IMR-90 (cell line): ENCODE data around the gene ZNF267. TPM values are rescaled to one million over a fixed set of nuclear protein-coding genes. Genes with fewer than 3 reads are reported as not detected.
"Not testable (repeated sequence)": the region's sequence is repeated elsewhere in the genome, so short reads cannot be mapped to it uniquely, and the experiment has no call there.

Source experiments
- ATAC-seq: fragments of 200-7000 bp; cut with Tn5 transposase; 2 replicates; pipeline ENCODE4 v1.9.1; 2020; ENCODE audit warnings: low read depth, mild to moderate bottlenecking, moderate library complexity
- BruUV-seq: library from RNA; stranded (reverse); fragments of 400-500 nt; replicated peaks from 2 replicates; lab custom pipeline; 2021; lab: Mats Ljungman, UMichigan
- CTCF ChIA-PET: fragments of 300-600 bp; formaldehyde crosslinking; extraction: SDS; loops from one replicate; lab custom pipeline; 2021; ENCODE audit warnings: antibody characterized with exemption; lab: Yijun Ruan, JAX
- POLR2A ChIA-PET: fragments of 300-600 bp; sonication (Branson Sonifier 250); formaldehyde crosslinking; loops from one replicate; lab custom pipeline; 2022; ENCODE audit warnings: antibody characterized with exemption; ENCODE audit not compliant: unreplicated experiment; lab: Charles Lee
- DNase-seq: peaks from one replicate; pipeline ENCODE4 v3.0.0; 2013
- H2AFZ ChIP-seq: replicated peaks from 2 replicates; pipeline ENCODE3; 2013; ENCODE audit warnings: low read length, mild to moderate bottlenecking; ENCODE audit not compliant: poor library complexity
- H2AK5ac ChIP-seq: 2 replicates; pipeline ENCODE4 v1.6.1; 2013; ENCODE audit warnings: low read depth, low read length, inconsistent platforms
- H2AK9ac ChIP-seq: replicated peaks from 2 replicates; pipeline ENCODE3; 2013; ENCODE audit warnings: mild to moderate bottlenecking, low read depth, low read length, moderate library complexity; ENCODE audit not compliant: poor library complexity
- H2BK120ac ChIP-seq: 2 replicates; pipeline ENCODE4 v1.6.1; 2013; ENCODE audit warnings: low read depth, low read length, inconsistent platforms
- H2BK15ac ChIP-seq: 3 replicates; pipeline ENCODE4 v1.6.1; 2013; ENCODE audit warnings: low read depth, low read length, inconsistent platforms
- H2BK20ac ChIP-seq: 2 replicates; pipeline ENCODE4 v1.6.1; 2013; ENCODE audit warnings: low read depth, mild to moderate bottlenecking, inconsistent platforms, low read length, moderate library complexity
- H2BK5ac ChIP-seq: 2 replicates; pipeline ENCODE4 v1.6.1; 2013; ENCODE audit warnings: mild to moderate bottlenecking, low read depth, low read length, inconsistent platforms; ENCODE audit not compliant: poor library complexity, severe bottlenecking
- H3K14ac ChIP-seq: replicated peaks from 2 replicates; pipeline ENCODE4 v1.6.1; 2013; ENCODE audit warnings: low read depth, low read length, inconsistent platforms
- H3K18ac ChIP-seq: 2 replicates; pipeline ENCODE4 v1.6.1; 2013; ENCODE audit warnings: low read depth, low read length, control low read depth
- H3K23ac ChIP-seq: 2 replicates; pipeline ENCODE4 v1.6.1; 2013; ENCODE audit warnings: low read depth, low read length, inconsistent platforms
- H3K27ac ChIP-seq: 2 replicates; pipeline ENCODE4 v1.5.1; 2013; ENCODE audit warnings: mild to moderate bottlenecking, control low read depth, low read length; ENCODE audit not compliant: insufficient read depth
- H3K27me3 ChIP-seq: 2 replicates; pipeline ENCODE4 v1.6.1; 2013; ENCODE audit warnings: low read length; ENCODE audit not compliant: control insufficient read depth, insufficient read depth
- H3K36me3 ChIP-seq: 2 replicates; pipeline ENCODE4 v1.6.1; 2013; ENCODE audit warnings: low read length, mixed read lengths; ENCODE audit not compliant: control insufficient read depth, insufficient read depth
- H3K4ac ChIP-seq: 2 replicates; pipeline ENCODE4 v1.6.1; 2013; ENCODE audit warnings: low read depth, low read length, inconsistent platforms
- H3K4me1 ChIP-seq: 2 replicates; pipeline ENCODE4 v1.6.1; 2013; ENCODE audit warnings: low read length, mixed read lengths; ENCODE audit not compliant: control insufficient read depth, insufficient read depth
- H3K4me2 ChIP-seq: 2 replicates; pipeline ENCODE4 v1.6.1; 2013; ENCODE audit warnings: low read depth, mild to moderate bottlenecking, control low read depth, low read length, moderate library complexity
- H3K4me3 ChIP-seq: 2 replicates; pipeline ENCODE4 v1.5.1; 2013; ENCODE audit warnings: low read depth, mild to moderate bottlenecking, control low read depth, low read length, moderate library complexity; ENCODE audit not compliant: insufficient read depth
- H3K56ac ChIP-seq: 2 replicates; pipeline ENCODE4 v1.6.1; 2013; ENCODE audit warnings: low read length, inconsistent platforms; ENCODE audit not compliant: insufficient read depth; ENCODE audit errors: extremely low read depth
- H3K79me1 ChIP-seq, 2 experiments: 2 replicates each; pipeline ENCODE4 v1.6.1; 2013; ENCODE audit warnings: low read length in 2 of 2, inconsistent platforms in 1 of 2, low read depth in 1 of 2
- H3K9ac ChIP-seq: 2 replicates; pipeline ENCODE4 v1.6.1; 2013; ENCODE audit warnings: low read depth, low read length, control low read depth
- H3K9me1 ChIP-seq: 2 replicates; pipeline ENCODE4 v1.6.1; 2013; ENCODE audit warnings: low read length, inconsistent platforms; ENCODE audit not compliant: insufficient read depth
- H3K9me3 ChIP-seq: 2 replicates; pipeline ENCODE4 v1.6.1; 2013; ENCODE audit warnings: low read length; ENCODE audit not compliant: control insufficient read depth, insufficient read depth
- H4K20me1 ChIP-seq: 2 replicates; pipeline ENCODE4 v1.6.1; 2013; ENCODE audit warnings: low read length, inconsistent platforms; ENCODE audit not compliant: insufficient read depth
- H4K5ac ChIP-seq: 2 replicates; pipeline ENCODE4 v1.6.1; 2013; ENCODE audit warnings: mild to moderate bottlenecking, low read depth, low read length, control low read depth
- H4K8ac ChIP-seq, 2 experiments: 2 replicates each; pipeline ENCODE4 v1.6.1; 2013; ENCODE audit warnings: low read depth in 2 of 2, low read length in 2 of 2, control low read depth in 1 of 2, inconsistent platforms in 1 of 2
- H4K91ac ChIP-seq: 2 replicates; pipeline ENCODE4 v1.6.1; 2013; ENCODE audit warnings: low read depth, low read length, inconsistent platforms; ENCODE audit not compliant: insufficient read depth
- WGBS, 2 experiments: methylation state at CpG; one replicate each; pipeline versions ENCODE4 v1.1.5 to v1.1.7; 2013; ENCODE audit warnings: missing lambda C conversion rate in 2 of 2; ENCODE audit not compliant: insufficient read length in 1 of 2; ENCODE audit errors: extremely low coverage in 2 of 2; 5-methylcytosine and 5-hydroxymethylcytosine counted together
- dilution Hi-C: fragments of 300-500 bp; cut with HindIII; formaldehyde crosslinking; loops from one replicate; pipeline ENCODE4 v1.14.3; 2018; ENCODE audit warnings: low sequenced_read_pairs; ENCODE audit not compliant: unreplicated experiment
- in situ Hi-C: fragments of 300-500 bp; cut with MboI; formaldehyde crosslinking; loops from 3 replicates; pipeline ENCODE4 v1.14.3; 2019; ENCODE audit warnings: low sequenced_read_pairs, inconsistent platforms, mixed read lengths
- intact Hi-C: fragments of 100-400 bp; cut with micrococcal nuclease; formaldehyde crosslinking; loops from 2 replicates; pipeline ENCODE4 v1.10.0; 2022
- polyA plus RNA-seq, 3 experiments: library from polyadenylated mRNA; depleted of rRNA; stranded (reverse); fragments of >200 nt; gene quantifications; 2 replicates each; pipeline ENCODE4 v1.2.3, GENCODE V29; 2012; ENCODE audit warnings: low replicate concordance in 1 of 3
- total RNA-seq: library from RNA; depleted of rRNA; stranded (reverse); fragments of >200 nt; gene quantifications from 2 replicates; pipeline ENCODE4 v1.2.3, GENCODE V29; 2012

ZNF267 gene
- total and polyA plus RNA-seq, 2 of the 4 experiments (the other 2 are of a cell fraction): 2.5 to 15.6 TPM

- H3K36me3 ChIP-seq, H3K4me2 ChIP-seq, H3K4ac ChIP-seq, H2AK5ac ChIP-seq, intact Hi-C loops, H2AK9ac ChIP-seq, H4K20me1 ChIP-seq, H4K5ac ChIP-seq, DNase-seq, H3K9me3 ChIP-seq, H2BK5ac ChIP-seq, H2BK20ac ChIP-seq, H3K27me3 ChIP-seq, H3K79me1 ChIP-seq, H3K18ac ChIP-seq, H4K91ac ChIP-seq, POLR2A ChIA-PET, dilution Hi-C loops, H3K9ac ChIP-seq, H4K8ac ChIP-seq, BruUV-seq, CTCF ChIA-PET, H3K9me1 ChIP-seq, H3K4me1 ChIP-seq, H3K56ac ChIP-seq, in situ Hi-C loops, H3K14ac ChIP-seq, H2BK120ac ChIP-seq, H2BK15ac ChIP-seq, ATAC-seq, H2AFZ ChIP-seq, H3K4me3 ChIP-seq, H3K23ac ChIP-seq, H3K27ac ChIP-seq: not testable (repeated sequence)
- no CpG with 5 or more reads among the region's 31 CpGs for WGBS, 2 experiments
Observed at GRCh38 chr16:31836396-31836795, 37.2 kb upstream of the ZNF267 start.
